H1 (cell line): ENCODE measurements around the gene GALNT18. TPM values are rescaled to one million over a fixed set of nuclear protein-coding genes. Genes with fewer than 3 reads are reported as not detected.

Experiments
- CTCF ChIA-PET: fragments of 300-600 bp; sonication (Branson Sonifier 250); formaldehyde crosslinking; loops from one replicate; lab custom pipeline; 2021; ENCODE audit not compliant: partially characterized antibody; lab: Charles Lee
- POLR2A ChIA-PET: fragments of 300-600 bp; sonication (Branson Sonifier 250); formaldehyde crosslinking; loops from one replicate; lab custom pipeline; 2021; ENCODE audit warnings: inconsistent platforms; ENCODE audit not compliant: partially characterized antibody; lab: Charles Lee
- DNase-seq, 2 experiments: peaks; one replicate each; pipeline versions ENCODE4 v3.0.0 to v3.0.0-alpha.2; 2010 to 2022; ENCODE audit warnings: low spot score in 2 of 2, low read depth in 1 of 2, mixed read lengths in 1 of 2
- FAIRE-seq: peaks from 2 replicates; lab custom pipeline; 2011; peaks lifted over from hg19 to GRCh38; lab: Jason Lieb, UNC
- H2AFZ ChIP-seq: 2 replicates; pipeline ENCODE4 v1.8.1; 2012; ENCODE audit warnings: low read length, inconsistent platforms
- H2AK5ac ChIP-seq: 2 replicates; pipeline ENCODE4 v1.6.1; 2013; ENCODE audit warnings: low read depth, low read length
- H2BK120ac ChIP-seq: replicated peaks from 2 replicates; pipeline ENCODE3; 2013; ENCODE audit warnings: low read depth, low read length, inconsistent platforms
- H2BK12ac ChIP-seq: 2 replicates; pipeline ENCODE4 v1.6.1; 2013; ENCODE audit warnings: low read depth, low read length
- H2BK15ac ChIP-seq: 2 replicates; pipeline ENCODE4 v1.6.1; 2013; ENCODE audit warnings: low read length
- H2BK20ac ChIP-seq: 2 replicates; pipeline ENCODE4 v1.6.1; 2013; ENCODE audit warnings: low read length
- H2BK5ac ChIP-seq: 2 replicates; pipeline ENCODE4 v1.6.1; 2013; ENCODE audit warnings: low read depth, low read length
- H3K14ac ChIP-seq: 2 replicates; pipeline ENCODE4 v1.6.1; 2013; ENCODE audit warnings: inconsistent platforms; ENCODE audit not compliant: insufficient read length
- H3K18ac ChIP-seq: 2 replicates; pipeline ENCODE4 v1.6.1; 2013; ENCODE audit warnings: low read length; ENCODE audit errors: extremely low read depth
- H3K23ac ChIP-seq: 2 replicates; pipeline ENCODE4 v1.6.1; 2013; ENCODE audit warnings: inconsistent platforms; ENCODE audit not compliant: insufficient read length
- H3K23me2 ChIP-seq: 2 replicates; pipeline ENCODE4 v1.6.1; 2013; ENCODE audit warnings: low read depth, low read length
- H3K27ac ChIP-seq: 2 replicates; pipeline ENCODE4 v1.6.1; 2011; ENCODE audit warnings: low read depth, low read length, inconsistent platforms
- H3K27me3 ChIP-seq, 4 experiments: replicated peaks in 1 of 4; 1 replicate in 1 of 4; 2 replicates in 3 of 4; pipeline versions ENCODE4 v1.6.1 to v1.8.1; 2011 to 2013; ENCODE audit warnings: low read length in 3 of 4, mild to moderate bottlenecking in 3 of 4, inconsistent platforms in 2 of 4, mixed read lengths in 2 of 4, moderate library complexity in 1 of 4; ENCODE audit not compliant: control insufficient read depth in 3 of 4, insufficient read depth in 3 of 4; ENCODE audit errors: extremely low read depth in 1 of 4
- H3K36me3 ChIP-seq, 4 experiments: 2 replicates each; pipeline versions ENCODE4 v1.6.1 to v1.8.1; 2011 to 2013; ENCODE audit warnings: mild to moderate bottlenecking in 4 of 4, low read length in 3 of 4, moderate library complexity in 2 of 4, control low read depth in 1 of 4, inconsistent platforms in 1 of 4; ENCODE audit not compliant: insufficient read depth in 4 of 4, control insufficient read depth in 2 of 4
- H3K4ac ChIP-seq: replicated peaks from 2 replicates; pipeline ENCODE3; 2013; ENCODE audit warnings: low read length, low read depth, mixed read lengths, inconsistent platforms; ENCODE audit not compliant: insufficient read length
- H3K4me1 ChIP-seq, 4 experiments: replicated peaks in 1 of 4; 1 replicate in 1 of 4; 2 replicates in 3 of 4; pipeline versions ENCODE4 v1.6.1 to v1.8.1; 2011 to 2013; ENCODE audit warnings: low read length in 3 of 4, inconsistent platforms in 2 of 4, mixed read lengths in 1 of 4; ENCODE audit not compliant: insufficient read depth in 4 of 4, control insufficient read depth in 3 of 4
- H3K4me2 ChIP-seq, 2 experiments: 2 replicates each; pipeline versions ENCODE4 v1.6.1 to v1.8.1; 2011 to 2013; ENCODE audit warnings: low read depth in 2 of 2, low read length in 2 of 2, control low read depth in 1 of 2, inconsistent platforms in 1 of 2, mild to moderate bottlenecking in 1 of 2; ENCODE audit not compliant: insufficient read depth in 1 of 2
- H3K4me3 ChIP-seq, 4 experiments: fragments of 200-600, 300-600 bp in 1 of 4; sonication (generic), shearing (Covaris generic), sonication (Bioruptor Twin) in 1 of 4; 2 replicates each; pipeline versions ENCODE4 v1.5.1 to v1.8.1; 2011 to 2016; ENCODE audit warnings: low read length in 4 of 4, low read depth in 3 of 4, control low read depth in 2 of 4, inconsistent platforms in 2 of 4, mild to moderate bottlenecking in 2 of 4, mixed read lengths in 1 of 4, moderate library complexity in 1 of 4; ENCODE audit not compliant: insufficient read depth in 2 of 4; ENCODE audit errors: extremely low read depth in 1 of 4
- H3K56ac ChIP-seq: replicated peaks from 2 replicates; pipeline ENCODE3; 2013; ENCODE audit warnings: low read depth, mild to moderate bottlenecking, mixed read lengths, low read length, inconsistent platforms; ENCODE audit not compliant: insufficient read length
- H3K79me1 ChIP-seq: 2 replicates; pipeline ENCODE4 v1.6.1; 2013; ENCODE audit warnings: low read depth, low read length, control low read depth
- H3K79me2 ChIP-seq, 2 experiments: 2 replicates each; pipeline versions ENCODE4 v1.6.1 to v1.8.1; 2012 to 2013; ENCODE audit warnings: low read length in 2 of 2, mild to moderate bottlenecking in 2 of 2, inconsistent platforms in 1 of 2; ENCODE audit not compliant: insufficient read depth in 2 of 2, control insufficient read depth in 1 of 2
- H3K9ac ChIP-seq, 4 experiments: replicated peaks in 1 of 4; 1 replicate in 1 of 4; 2 replicates in 3 of 4; pipeline versions ENCODE4 v1.6.1 to v1.8.1; 2011 to 2013; ENCODE audit warnings: low read depth in 3 of 4, low read length in 3 of 4, control low read depth in 2 of 4, mild to moderate bottlenecking in 2 of 4, moderate library complexity in 2 of 4, inconsistent platforms in 1 of 4; ENCODE audit errors: extremely low read depth in 1 of 4
- H3K9me3 ChIP-seq, 2 experiments: 2 replicates each; pipeline versions ENCODE4 v1.6.1 to v1.8.1; 2012 to 2013; ENCODE audit warnings: mild to moderate bottlenecking in 2 of 2, moderate library complexity in 2 of 2, control low read depth in 1 of 2, inconsistent platforms in 1 of 2, low read depth in 1 of 2, low read length in 1 of 2, mixed read lengths in 1 of 2; ENCODE audit not compliant: insufficient read depth in 2 of 2
- H4K20me1 ChIP-seq, 2 experiments: replicated peaks in 1 of 2; 2 replicates each; pipeline versions ENCODE3 to v1.8.1; 2011 to 2013; ENCODE audit warnings: inconsistent platforms in 2 of 2, low read length in 2 of 2, mild to moderate bottlenecking in 1 of 2; ENCODE audit not compliant: insufficient read depth in 2 of 2, control insufficient read depth in 1 of 2
- H4K5ac ChIP-seq: 2 replicates; pipeline ENCODE4 v1.6.1; 2013; ENCODE audit warnings: low read length, low read depth, mixed read lengths, inconsistent platforms; ENCODE audit not compliant: insufficient read length
- H4K8ac ChIP-seq: 2 replicates; pipeline ENCODE4 v1.8.0; 2013; ENCODE audit warnings: mild to moderate bottlenecking, moderate library complexity, low read length, inconsistent platforms; ENCODE audit not compliant: insufficient read depth; ENCODE audit errors: extremely low read depth
- H4K91ac ChIP-seq: replicated peaks from 2 replicates; pipeline ENCODE3; 2013; ENCODE audit warnings: low read length, mixed read lengths, inconsistent platforms; ENCODE audit not compliant: insufficient read length
- HDAC2 ChIP-seq, 2 experiments: fragments of 300-600 bp in 1 of 2; sonication (generic) in 1 of 2; IDR thresholded peaks; 2 replicates each; pipeline ENCODE4 v1.6.1; 2011 to 2012; ENCODE audit warnings: low read depth in 2 of 2, low read length in 2 of 2, mild to moderate bottlenecking in 2 of 2, moderate library complexity in 2 of 2, borderline replicate concordance in 1 of 2, inconsistent platforms in 1 of 2
- KDM1A ChIP-seq: fragments of 200-600, 300-600 bp; sonication (generic); IDR thresholded peaks from 2 replicates; pipeline ENCODE4 v1.7.1; 2016; ENCODE audit warnings: mild to moderate bottlenecking, low read length, borderline replicate concordance
- TEAD4 ChIP-seq: IDR thresholded peaks from 2 replicates; pipeline ENCODE4 v1.6.1; 2012; ENCODE audit warnings: low read depth, low read length, inconsistent platforms, mixed read lengths
- WGBS, 2 experiments: shearing (Covaris generic) in 1 of 2; methylation state at CpG; one replicate each; pipeline versions ENCODE4 v1.1.6 to v1.1.7; 2013 to 2015; ENCODE audit warnings: low lambda C conversion rate in 2 of 2, mixed read lengths in 2 of 2, inconsistent platforms in 1 of 2, low coverage in 1 of 2, missing lambda C conversion rate in 1 of 2; ENCODE audit not compliant: insufficient replicate concordance in 2 of 2, insufficient coverage in 1 of 2, insufficient read length in 1 of 2; ENCODE audit errors: extremely low coverage in 1 of 2, missing lambda C conversion rate in 1 of 2; 5-methylcytosine and 5-hydroxymethylcytosine counted together
- polyA plus RNA-seq, 7 experiments: library from polyadenylated mRNA; depleted of rRNA in 3 of 7; stranded (reverse) in 5 of 7; unstranded in 2 of 7; fragments of >200 nt in 5 of 7; fragments of 200-250 nt in 2 of 7; gene quantifications; 1 replicate in 5 of 7; 2 replicates in 1 of 7; 4 replicates in 1 of 7; pipeline versions ENCODE4 v1.2.1 to v1.2.3, GENCODE V29; 2011 to 2013; ENCODE audit warnings: missing spikeins in 2 of 7, mixed read lengths in 2 of 7
- total RNA-seq: library from RNA; stranded (reverse); fragmentation: NEBNext Ultra II Directional; extraction: Animal tissue kit (Norgen Biotek cat#: 25700); gene quantifications from 2 replicates; pipeline ENCODE4 v1.2.1, GENCODE V29; 2021

The GALNT18 gene
- total and polyA plus RNA-seq, 2 of the 8 experiments (the other 6 are each of a cell fraction or from before 2014, with no cell fraction given), result 6.0 to 9.4 TPM

- Histone ChIP-seq H3K27ac (no peak overlapping the region), H3K56ac (no peak overlapping the region), H3K23ac (no peak overlapping the region), H3K4ac (no peak overlapping the region), H2BK15ac (0 out of 2 replicates have a peak overlapping the region, but pooled peaks have one; percentile 72), H2BK20ac (no peak overlapping the region), H2AK5ac (no peak overlapping the region), H2BK12ac (peak overlapping the region; percentile 68; the same call in 1 of the 2 replicates), H4K5ac (no peak overlapping the region), H4K20me1 (no peaks in the 10 kb centered on the region), H2AFZ (no peak overlapping the region), H3K79me2 (no peaks in the 10 kb centered on the region), H3K4me2 (no peak overlapping the region; a peak in 1 of 4 replicates), H3K9ac (no peak overlapping the region), H2BK120ac (no peak overlapping the region), H4K8ac (no peak overlapping the region), H4K91ac (no peak overlapping the region), H2BK5ac (peak overlapping the region; percentile 67; the same call in 1 of the 2 replicates), H3K79me1 (no peaks in the 10 kb centered on the region), H3K9me3 (no peaks in the 10 kb centered on the region), H3K14ac (no peak overlapping the region), H3K4me3 (no peak overlapping the region), H3K18ac (no peak overlapping the region; the same call in 1 of the 2 replicates), H3K36me3 (no peaks in the 10 kb centered on the region), H3K23me2 (no peaks in the 10 kb centered on the region), H3K4me1 (peaks cover 0 to 3% (median 0%) of the 10 kb centered on the region in 4 experiments; a peak in 3 of 7 replicates)
- ChIA-PET CTCF (interaction anchor here (1.1 to 1.3 kb wide), 2 partner anchors 47 to 119 kb away, joined by 3 to 4 read pairs; no protein-coding TSS in a partner anchor), POLR2A (interaction anchor here (0.6 kb wide), 1 partner anchor 97 kb away, joined by 3 read pairs; no protein-coding TSS in a partner anchor)
- peak; percentile 28 for FAIRE-seq
- WGBS, 2 experiments, result 68% methylated on average over 6 of the region's 6 CpGs; no CpG with 5 or more reads in 1 of the 2 experiments
- DNase-seq, result no peak
- 0 out of 4 replicates have a peak, but pooled peaks of 1 of the 2 experiments have one; percentile 11 for TF ChIP-seq HDAC2 (IDR thresholded peaks at IDR 0.05; ENCODE audit: borderline replicate concordance in 1 of 2, low read depth in 2 of 2, low read length in 2 of 2)
- TF ChIP-seq KDM1A, result no peak
- TF ChIP-seq TEAD4, result peak; percentile 39; the same call in 1 of the 2 replicates
- TF ChIP-seq, all 59 proteins: peak for 2
- no peaks in the 10 kb centered on the region for H3K27me3 ChIP-seq
These were observed 181.7 kb downstream of the GALNT18 start for GRCh38 chr11:11440144-11440543.
